CD4-positive, alpha-beta T cell treated with Interleukin-15 for 4 hours (primary cell): ENCODE results near the gene GOLM1.
"Not testable (repeated sequence)": the region's sequence is repeated elsewhere in the genome, so short reads cannot be mapped to it uniquely, and the experiment has no call there.

Source experiments
- DNase-seq: peaks from one replicate; pipeline ENCODE4 v3.0.0-alpha.2; 2020; ENCODE audit warnings: low spot score

GOLM1 gene

GRCh38 chr9:86098824-86099700, at the start of gene GOLM1:
Gene GOLM1, minus strand, starts transcription at chr9:86099558. Its CDS starts 20,238 bp downstream, at chr9:86079320.
- no peak for DNase-seq

GRCh38 chr9:86146671-86147070, 47.3 kb upstream of the GOLM1 start:
- not testable (repeated sequence) for DNase-seq

GRCh38 chr9:86145960-86146359, 46.6 kb upstream of the GOLM1 start:
- not testable (repeated sequence) for DNase-seq

- no peak for DNase-seq
Measured at GRCh38 chr9:86142973-86143372, 43.6 kb upstream of the GOLM1 start.

GRCh38 chr9:86141843-86142242, 42.5 kb upstream of the GOLM1 start:
- DNase-seq, result no peak

- no peak for DNase-seq
Measured at GRCh38 chr9:86135371-86135770, 36.0 kb upstream of the GOLM1 start.

- no peak for DNase-seq
Measured at GRCh38 chr9:86134361-86134760, 35.0 kb upstream of the GOLM1 start.

GRCh38 chr9:86128235-86128822, 29.0 kb upstream of the GOLM1 start:
- no peak for DNase-seq

- DNase-seq, result no peak
Measured at GRCh38 chr9:86126998-86127972, 27.9 kb upstream of the GOLM1 start.

GRCh38 chr9:86122311-86122710, 23.0 kb upstream of the GOLM1 start:
- no peak for DNase-seq

GRCh38 chr9:86119457-86119856, 20.1 kb upstream of the GOLM1 start:
- DNase-seq, result no peak

- no peak for DNase-seq
Measured at GRCh38 chr9:86116425-86116824, 17.1 kb upstream of the GOLM1 start.

GRCh38 chr9:86115886-86116285, 16.5 kb upstream of the GOLM1 start:
- DNase-seq, result no peak

- no peak for DNase-seq
Measured at GRCh38 chr9:86112057-86112456, 12.7 kb upstream of the GOLM1 start.

- no peak for DNase-seq
Measured at GRCh38 chr9:86102626-86103025, 3.3 kb upstream of the GOLM1 start.

- no peak for DNase-seq
Measured at GRCh38 chr9:86099701-86100364, 475 bp upstream of the GOLM1 start.

GRCh38 chr9:86097510-86098224, 1.7 kb downstream of the GOLM1 start:
- DNase-seq, result no peak

- DNase-seq, result no peak
Measured at GRCh38 chr9:86096386-86096785, 3.0 kb downstream of the GOLM1 start.

GRCh38 chr9:86093788-86094555, 5.4 kb downstream of the GOLM1 start:
- no peak for DNase-seq

GRCh38 chr9:86091477-86091876, 7.9 kb downstream of the GOLM1 start:
- no peak for DNase-seq
